ENCODE measurements around the gene MARCHF10. TPM values are rescaled to one million over a fixed set of nuclear protein-coding genes. Genes with fewer than 3 reads are reported as not detected.

MARCHF10 gene
- total and polyA plus RNA-seq, 9 of the 15 experiments (the other 6 are each of a cell fraction or from before 2014, with no cell fraction given) = not detected

GRCh38 chr17:62689441-62690167 is 118.5 kb downstream of the MARCHF10 start:
- no peak for ATAC-seq
- no TSS peak for BruUV-seq (replicated peaks)

More at GRCh38 chr17:62689441-62690167, 118.5 kb downstream of the MARCHF10 start:
- H3K79me2 ChIP-seq (ENCODE audit: control insufficient read depth, insufficient read depth, low read length) = no peaks in the 10 kb centered on the region
- intact Hi-C loops (cut with micrococcal nuclease) = no loop called here
- no peaks in the 10 kb centered on the region; the same call in 2 of the 3 replicates for H3K36me3 ChIP-seq (ENCODE audit: control insufficient read depth, insufficient read depth, low read length)
- peaks cover 25 to 48% of the 10 kb centered on the region in 2 experiments; a peak in 4 of 5 replicates for H3K4me1 ChIP-seq (replicated peaks in 1 of 2; ENCODE audit: control insufficient read depth in 2 of 2, insufficient read depth in 2 of 2, low read length in 2 of 2)
- 91% methylated on average over 15 of the region's 37 CpGs for whole genome bisulfite sequencing (ENCODE audit: insufficient coverage, low coverage, missing lambda C conversion rate)
- POLR2A ChIA-PET = interaction anchor here (0.6 kb wide), 1 partner anchor 82 kb away, joined by 3 read pairs; no protein-coding TSS in a partner anchor
- no peak overlapping the region for H3K9ac ChIP-seq (ENCODE audit: insufficient read depth in 1 of 2, low read depth in 2 of 2, low read length in 2 of 2)
- no peak for TF ChIP-seq MTA2 (IDR thresholded peaks at IDR 0.05; ENCODE audit: low read depth)
- TF ChIP-seq RBFOX2 (IDR thresholded peaks at IDR 0.05; ENCODE audit: low read depth, low read length) = 0 out of 2 replicates have a peak, but pooled peaks have one; percentile 6
- TF ChIP-seq POLR2G (IDR thresholded peaks at IDR 0.05; ENCODE audit: low read depth, low read length) = 0 out of 2 replicates have a peak, but pooled peaks have one; percentile 15
- TF ChIP-seq NFATC3 (IDR thresholded peaks at IDR 0.05) = no peak
- 0 out of 2 replicates have a peak, but pooled peaks have one; percentile 35 for TF ChIP-seq HNRNPL (IDR thresholded peaks at IDR 0.05; ENCODE audit: low read depth, low read length)
- no peaks in the 10 kb centered on the region for H3K27me3 ChIP-seq (ENCODE audit: control insufficient read depth in 2 of 2, insufficient read depth in 2 of 2, low read length in 2 of 2)
- H4K20me1 ChIP-seq (replicated peaks; ENCODE audit: control insufficient read depth, insufficient read depth, low read length) = no peaks in the 10 kb centered on the region
- in situ Hi-C loops (cut with MboI) = loop anchor here (25.0 kb wide), 1 partner anchor 723 kb away; no protein-coding TSS in a partner anchor
- no peak overlapping the region for H3K4me2 ChIP-seq (ENCODE audit: insufficient read depth, low read length)
- FAIRE-seq = no peak
- CTCF ChIA-PET (ENCODE audit: low intra/inter-chr PET ratio) = no interaction called here
- H2AFZ ChIP-seq (ENCODE audit: low read depth, low read length) = no peak overlapping the region
- peaks cover 3% of the 10 kb centered on the region for H3K9me1 ChIP-seq (ENCODE audit: control insufficient read depth, insufficient read depth, low read length)
- no peak overlapping the region for H3K4me3 ChIP-seq
- H3K27ac ChIP-seq (ENCODE audit: extremely low read depth, low read depth, low read length) = no peak overlapping the region
- H3K9me3 ChIP-seq (replicated peaks; ENCODE audit: control insufficient read depth, insufficient read depth, low read depth, low read length) = no peaks in the 10 kb centered on the region
- no peak for DNase-seq (ENCODE audit: extremely low read depth in 1 of 4, low spot score in 3 of 4)

All from K562 (cell line).